NCI-H82 (cell line): ENCODE data around the gene OR8A1.

ENCODE experiments used
- DNase-seq: peaks from one replicate; lab custom pipeline; 2025; lab: John Stamatoyannopoulos, UW

OR8A1 gene

GRCh38 chr11:124569697-124570096 lies at the start of gene OR8A1:
Gene OR8A1 (plus strand): TSS chr11:124569997. CDS start chr11:124570120, 123 bp downstream.
- DNase-seq: no peak

GRCh38 chr11:124520550-124520854 lies 49.3 kb upstream of the OR8A1 start:
- no peak for DNase-seq

GRCh38 chr11:124533626-124534025 lies 36.2 kb upstream of the OR8A1 start:
- DNase-seq: no peak

- DNase-seq: no peak
These were observed 35.7 kb upstream of the OR8A1 start for GRCh38 chr11:124534051-124534450.

GRCh38 chr11:124535552-124536232 lies 34.1 kb upstream of the OR8A1 start:
- no peak for DNase-seq

GRCh38 chr11:124536520-124536919 lies 33.3 kb upstream of the OR8A1 start:
- no peak for DNase-seq

- no peak for DNase-seq
These were observed 31.8 kb upstream of the OR8A1 start for GRCh38 chr11:124538019-124538418.

GRCh38 chr11:124541204-124541603 lies 28.6 kb upstream of the OR8A1 start:
- DNase-seq: no peak

- DNase-seq: no peak
These were observed 26.7 kb upstream of the OR8A1 start for GRCh38 chr11:124543145-124543544.

- DNase-seq: no peak
These were observed 26.2 kb upstream of the OR8A1 start, which contains the start of gene OR8B12 for GRCh38 chr11:124543554-124543953. Gene OR8B12 (minus strand): TSS chr11:124543654. CDS start chr11:124543654, 0 bp downstream.

GRCh38 chr11:124551189-124551588 lies 18.6 kb upstream of the OR8A1 start:
- DNase-seq: no peak

GRCh38 chr11:124551987-124552386 lies 17.8 kb upstream of the OR8A1 start:
- no peak for DNase-seq

- DNase-seq: no peak
These were observed 13.0 kb upstream of the OR8A1 start for GRCh38 chr11:124556828-124557227.

- DNase-seq: no peak
These were observed 363 bp downstream of the OR8A1 start for GRCh38 chr11:124570160-124570559.

GRCh38 chr11:124577716-124578427 lies 8.1 kb downstream of the OR8A1 start:
- no peak for DNase-seq

GRCh38 chr11:124578761-124579160 lies 9.0 kb downstream of the OR8A1 start:
- no peak for DNase-seq

- DNase-seq: no peak
These were observed 12.0 kb downstream of the OR8A1 start for GRCh38 chr11:124581817-124582216.

GRCh38 chr11:124582565-124582964 lies 12.8 kb downstream of the OR8A1 start:
- DNase-seq: no peak

GRCh38 chr11:124583781-124584180 lies 14.0 kb downstream of the OR8A1 start:
- DNase-seq: no peak

GRCh38 chr11:124584681-124585372 lies 15.0 kb downstream of the OR8A1 start:
- no peak for DNase-seq

GRCh38 chr11:124586238-124586860 lies 16.6 kb downstream of the OR8A1 start:
- DNase-seq: peak; percentile 57

GRCh38 chr11:124591430-124591829 lies 21.6 kb downstream of the OR8A1 start:
- DNase-seq: no peak

- no peak for DNase-seq
These were observed 22.8 kb downstream of the OR8A1 start for GRCh38 chr11:124592627-124593026.
